Keratinocyte (primary cell): ENCODE measurements around the gene MAP1LC3A. TPM values are rescaled to one million over a fixed set of nuclear protein-coding genes. Genes with fewer than 3 reads are reported as not detected.

Experiments
- DNase-seq: peaks from one replicate; pipeline ENCODE4 v3.0.0-alpha.2; 2011; ENCODE audit warnings: low read depth, missing footprints, low spot score
- FAIRE-seq: peaks from 2 replicates; lab custom pipeline; 2011; peaks lifted over from hg19 to GRCh38; lab: Jason Lieb, UNC
- H2AFZ ChIP-seq: 2 replicates; pipeline ENCODE4 v1.6.0; 2012; ENCODE audit warnings: low read length, control low read depth, inconsistent platforms; ENCODE audit not compliant: control insufficient read depth
- H3K27ac ChIP-seq: 2 replicates; pipeline ENCODE4 v1.5.1; 2011; ENCODE audit warnings: low read length; ENCODE audit not compliant: control insufficient read depth, insufficient read depth
- H3K27me3 ChIP-seq: 3 replicates; pipeline ENCODE4 v1.6.0; 2011; ENCODE audit warnings: low read length; ENCODE audit not compliant: control insufficient read depth, insufficient read depth; ENCODE audit errors: extremely low read depth
- H3K36me3 ChIP-seq, 2 experiments: 2 replicates in 1 of 2; 3 replicates in 1 of 2; pipeline ENCODE4 v1.5.1; 2011; ENCODE audit warnings: low read length in 2 of 2, mild to moderate bottlenecking in 1 of 2; ENCODE audit not compliant: control insufficient read depth in 2 of 2, insufficient read depth in 2 of 2; ENCODE audit errors: extremely low read depth in 1 of 2
- H3K4me1 ChIP-seq: 3 replicates; pipeline ENCODE4 v1.5.1; 2011; ENCODE audit warnings: low read length; ENCODE audit not compliant: control insufficient read depth, insufficient read depth; ENCODE audit errors: extremely low read depth
- H3K4me2 ChIP-seq: 3 replicates; pipeline ENCODE4 v1.6.0; 2011; ENCODE audit warnings: low read depth, low read length; ENCODE audit not compliant: control insufficient read depth, insufficient read depth; ENCODE audit errors: extremely low read depth
- H3K4me3 ChIP-seq, 3 experiments: fragments of 200-600 bp in 1 of 3; sonication (generic) in 1 of 3; 2 replicates in 2 of 3; 3 replicates in 1 of 3; pipeline ENCODE4 v1.5.1; 2011 to 2016; ENCODE audit warnings: low read length in 3 of 3, mild to moderate bottlenecking in 3 of 3, control low read depth in 2 of 3, inconsistent platforms in 1 of 3, low read depth in 1 of 3, mixed read lengths in 1 of 3, mixed run types in 1 of 3, moderate library complexity in 1 of 3; ENCODE audit not compliant: control insufficient read depth in 2 of 3, insufficient read depth in 2 of 3; ENCODE audit errors: extremely low read depth in 1 of 3
- H3K79me2 ChIP-seq: 2 replicates; pipeline ENCODE4 v1.6.0; 2012; ENCODE audit warnings: low read length; ENCODE audit not compliant: control insufficient read depth, insufficient read depth
- H3K9ac ChIP-seq: 3 replicates; pipeline ENCODE4 v1.6.0; 2011; ENCODE audit warnings: low read length; ENCODE audit not compliant: control insufficient read depth, insufficient read depth; ENCODE audit errors: extremely low read depth
- H3K9me1 ChIP-seq: 3 replicates; pipeline ENCODE4 v1.6.0; 2011; ENCODE audit warnings: low read length; ENCODE audit not compliant: control insufficient read depth, insufficient read depth; ENCODE audit errors: extremely low read depth
- H3K9me3 ChIP-seq: 2 replicates; pipeline ENCODE4 v1.5.1; 2012; ENCODE audit warnings: low read depth, low read length; ENCODE audit not compliant: control insufficient read depth
- H4K20me1 ChIP-seq: 3 replicates; pipeline ENCODE4 v1.6.0; 2011; ENCODE audit warnings: low read length; ENCODE audit not compliant: control insufficient read depth, insufficient read depth; ENCODE audit errors: extremely low read depth
- CTCF ChIP-seq, 3 experiments: IDR thresholded peaks in 1 of 3; conservative IDR thresholded peaks in 1 of 3; optimal IDR thresholded peaks in 1 of 3; 2 replicates in 2 of 3; 3 replicates in 1 of 3; pipeline versions ENCODE3 to v1.5.1; 2011; ENCODE audit warnings: low read length in 3 of 3, mild to moderate bottlenecking in 3 of 3, moderate library complexity in 2 of 3, control low read depth in 1 of 3, inconsistent platforms in 1 of 3; ENCODE audit not compliant: insufficient read depth in 2 of 3; ENCODE audit errors: extremely low read depth in 1 of 3
- EZH2 ChIP-seq: IDR thresholded peaks from one replicate; pipeline ENCODE4 v1.6.1; 2012; ENCODE audit warnings: inconsistent platforms, mild to moderate bottlenecking, low read length, moderate library complexity
- dilution Hi-C: fragments of 300-500 bp; cut with MboI; formaldehyde crosslinking; loops from one replicate; pipeline ENCODE4 v1.7.0; 2020; ENCODE audit warnings: low sequenced_read_pairs; ENCODE audit not compliant: extremely low pct_ligation_motif_present
- polyA plus RNA-seq, 5 experiments: library from polyadenylated mRNA; depleted of rRNA in 3 of 5; stranded (reverse) in 3 of 5; stranded (forward) in 1 of 5; unstranded in 1 of 5; fragments of >200 nt; gene quantifications; 1 replicate in 1 of 5; 2 replicates in 3 of 5; 3 replicates in 1 of 5; pipeline versions ENCODE4 v1.2.1 to v1.2.3, GENCODE V29; 2011 to 2012; ENCODE audit warnings: missing spikeins in 2 of 5, low read depth in 1 of 5, low replicate concordance in 1 of 5

Gene MAP1LC3A
- polyA plus RNA-seq, 1 donor (not counting 4 experiments of a cell fraction or from before 2014, with no cell fraction given): 1.7 TPM

DNA sequence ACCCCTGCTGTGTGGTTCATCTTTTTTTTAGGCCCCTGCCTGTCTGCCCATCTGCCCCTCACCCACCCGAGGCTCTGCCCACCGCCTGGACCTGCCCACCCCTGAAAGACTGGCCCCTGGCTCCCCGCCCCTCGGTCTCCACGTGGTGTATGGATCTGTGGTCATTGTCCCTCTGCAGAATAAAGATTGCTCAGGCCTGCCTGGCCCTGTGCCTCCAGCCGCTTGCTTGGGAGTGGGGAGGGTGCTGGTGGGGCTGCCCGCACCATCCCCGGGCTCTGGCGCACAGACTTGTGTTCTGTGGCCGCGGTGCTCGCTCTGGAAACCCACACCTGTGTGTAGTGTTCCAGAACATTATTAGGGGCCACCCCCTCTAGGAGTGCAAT is 1.6 kb downstream of the MAP1LC3A start:
- H3K4me1 ChIP-seq: peaks cover 6% of the 10 kb centered on the region
- no peaks in the 10 kb centered on the region for H3K36me3 ChIP-seq
- H3K9me1 ChIP-seq: no peaks in the 10 kb centered on the region
- TF ChIP-seq CTCF (optimal IDR thresholded peaks at IDR 0.05 in 1 of 3, IDR thresholded peaks at IDR 0.05 in 1 of 3, conservative IDR thresholded peaks at IDR 0.05 in 1 of 3; ENCODE audit: extremely low read depth in 1 of 3, insufficient read depth in 2 of 3, low read length in 3 of 3): no peak
- H3K79me2 ChIP-seq: no peaks in the 10 kb centered on the region
- H3K27me3 ChIP-seq: no peaks in the 10 kb centered on the region
- H3K9ac ChIP-seq: no peak overlapping the region
- FAIRE-seq: no peak
- H3K9me3 ChIP-seq: no peaks in the 10 kb centered on the region
- dilution Hi-C loops: no loop called here
- no peak overlapping the region for H3K4me2 ChIP-seq
- H2AFZ ChIP-seq: no peak overlapping the region
- H4K20me1 ChIP-seq: no peaks in the 10 kb centered on the region
- DNase-seq: no peak
- H3K27ac ChIP-seq: no peak overlapping the region
- no peak overlapping the region for H3K4me3 ChIP-seq

- Histone ChIP-seq H3K9me3 (no peaks in the 10 kb centered on the region), H3K9me1 (no peaks in the 10 kb centered on the region), H3K27ac (no peak overlapping the region), H3K4me2 (no peak overlapping the region), H3K4me3 (no peak overlapping the region), H3K9ac (no peak overlapping the region), H3K27me3 (no peaks in the 10 kb centered on the region), H4K20me1 (no peaks in the 10 kb centered on the region), H3K36me3 (no peaks in the 10 kb centered on the region), H3K79me2 (no peaks in the 10 kb centered on the region), H2AFZ (no peak overlapping the region), H3K4me1 (peaks cover 6% of the 10 kb centered on the region)
- dilution Hi-C loops: no loop called here
- FAIRE-seq (no peak), DNase-seq (no peak)
- TF ChIP-seq EZH2 (no peak), CTCF (optimal IDR thresholded peaks at IDR 0.05 in 1 of 3, IDR thresholded peaks at IDR 0.05 in 1 of 3, conservative IDR thresholded peaks at IDR 0.05 in 1 of 3; ENCODE audit: extremely low read depth in 1 of 3, insufficient read depth in 2 of 3, low read length in 3 of 3) (no peak)
Measured at GRCh38 chr20:34560614-34561013, 2.1 kb downstream of the MAP1LC3A start.
